Tibial artery (tissue), 4 donors: ENCODE data around the gene SAPCD2.
"Not testable (repeated sequence)": the region's sequence is repeated elsewhere in the genome, so short reads cannot be mapped to it uniquely, and the experiment has no call there.

Source experiments
- DNase-seq, 2 donors: peaks; one replicate each; pipeline ENCODE4 v3.0.0-alpha.2; 2019
- H3K27ac ChIP-seq, 2 donors: fragments of 200-600 bp; sonication (generic) in 1 of 2; 1 replicate in 1 of 2; 2 replicates in 1 of 2; pipeline ENCODE4 v1.5.1; 2018 to 2019; ENCODE audit warnings: mild to moderate bottlenecking in 1 of 2
- H3K27me3 ChIP-seq, 2 donors: fragments of 200-600 bp; sonication (generic) in 1 of 2; one replicate each; pipeline versions ENCODE4 v1.5.1 to v1.6.0; 2016 to 2019
- H3K36me3 ChIP-seq, 3 donors: fragments of 200-600 bp; sonication (generic) in 2 of 3; one replicate each; pipeline ENCODE4 v1.5.1; 2016 to 2019; ENCODE audit warnings: mild to moderate bottlenecking in 2 of 3
- H3K4me1 ChIP-seq, 4 donors: fragments of 200-600 bp; sonication (generic) in 2 of 4; 1 replicate in 3 of 4; 2 replicates in 1 of 4; pipeline ENCODE4 v1.5.1; 2016 to 2019
- H3K4me3 ChIP-seq, 2 donors: fragments of 200-600 bp; sonication (generic) in 1 of 2; 1 replicate in 1 of 2; 2 replicates in 1 of 2; pipeline ENCODE4 v1.5.1; 2018 to 2019; ENCODE audit warnings: mild to moderate bottlenecking in 2 of 2
- H3K9me3 ChIP-seq, 3 donors: fragments of 200-600 bp; sonication (generic) in 1 of 3; one replicate each; pipeline ENCODE4 v1.5.1; 2016 to 2019
- intact Hi-C: fragments of 100-400 bp; cut with DNase I; formaldehyde crosslinking; loops from one replicate; pipeline ENCODE4 v1.15.0; 2023; ENCODE audit warnings: low total_unique reads
- TF ChIP-seq, protein P1 (sequence below), 2 experiments: fragments of 200-600 bp in 1 of 2; fragments of 450-650 bp in 1 of 2; IDR thresholded peaks; one replicate each; pipeline ENCODE4 v1.5.1; 2017 to 2019; ENCODE audit warnings: antibody characterized with exemption in 2 of 2, mild to moderate bottlenecking in 1 of 2, moderate library complexity in 1 of 2

SAPCD2 gene, protein sequence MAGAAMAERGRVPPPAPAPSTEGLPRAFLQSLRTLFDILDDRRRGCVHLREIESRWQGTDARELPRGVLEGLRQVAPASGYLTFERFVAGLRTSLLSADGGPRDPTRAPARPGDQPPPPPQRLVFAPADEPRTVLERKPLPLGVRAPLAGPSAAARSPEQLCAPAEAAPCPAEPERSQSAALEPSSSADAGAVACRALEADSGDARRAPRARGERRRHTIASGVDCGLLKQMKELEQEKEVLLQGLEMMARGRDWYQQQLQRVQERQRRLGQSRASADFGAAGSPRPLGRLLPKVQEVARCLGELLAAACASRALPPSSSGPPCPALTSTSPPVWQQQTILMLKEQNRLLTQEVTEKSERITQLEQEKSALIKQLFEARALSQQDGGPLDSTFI

DNA sequence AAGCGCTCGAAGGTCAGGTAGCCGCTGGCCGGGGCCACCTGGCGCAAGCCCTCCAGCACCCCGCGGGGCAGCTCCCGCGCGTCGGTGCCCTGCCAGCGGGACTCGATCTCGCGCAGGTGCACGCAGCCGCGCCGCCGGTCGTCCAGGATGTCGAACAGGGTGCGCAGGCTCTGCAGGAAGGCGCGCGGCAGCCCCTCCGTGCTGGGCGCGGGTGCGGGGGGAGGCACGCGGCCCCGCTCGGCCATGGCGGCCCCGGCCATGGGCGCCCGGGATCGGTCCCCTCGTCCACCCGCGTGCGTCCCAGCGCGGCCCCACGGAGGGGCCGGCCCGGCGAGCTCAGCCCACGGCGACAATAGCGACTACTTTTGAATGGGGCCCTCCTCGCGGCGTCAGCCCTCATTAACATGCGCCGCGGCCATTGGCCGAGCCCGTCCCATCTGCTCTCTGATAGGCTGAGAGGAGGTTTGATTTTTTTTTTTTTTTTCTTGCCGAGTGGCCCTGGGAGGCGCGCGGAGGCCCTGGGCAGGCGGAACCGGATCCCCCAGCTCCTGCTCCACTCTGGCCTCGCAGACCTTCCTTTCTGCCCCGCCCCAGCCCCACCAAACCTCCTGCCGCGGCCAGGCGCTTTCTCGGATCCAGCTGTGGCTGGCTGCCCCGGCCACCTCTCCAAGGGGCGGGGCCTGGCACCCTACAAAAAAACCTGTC lies at the start of gene SAPCD2:
Gene SAPCD2 (minus strand): TSS at position 357 of the 705 bp plus-strand sequence. CDS start 97 bp downstream, at position 260.
- Histone ChIP-seq H3K9me3 (no peaks in the 10 kb centered on the region), H3K4me1 (peaks cover 0 to 26% (median 18%) of the 10 kb centered on the region in 4 donors), H3K4me3 (peak within 1 kb of the TSS; percentile 33 to 43), H3K27me3 (peaks cover 0 to 44% of the 10 kb centered on the region in 2 donors), H3K36me3 (no peaks in the 10 kb centered on the region), H3K27ac (peak within 1 kb of the TSS in 1 of 2 donors; percentile 38)
- intact Hi-C loops = no loop called here
- TF ChIP-seq, protein P1, sequence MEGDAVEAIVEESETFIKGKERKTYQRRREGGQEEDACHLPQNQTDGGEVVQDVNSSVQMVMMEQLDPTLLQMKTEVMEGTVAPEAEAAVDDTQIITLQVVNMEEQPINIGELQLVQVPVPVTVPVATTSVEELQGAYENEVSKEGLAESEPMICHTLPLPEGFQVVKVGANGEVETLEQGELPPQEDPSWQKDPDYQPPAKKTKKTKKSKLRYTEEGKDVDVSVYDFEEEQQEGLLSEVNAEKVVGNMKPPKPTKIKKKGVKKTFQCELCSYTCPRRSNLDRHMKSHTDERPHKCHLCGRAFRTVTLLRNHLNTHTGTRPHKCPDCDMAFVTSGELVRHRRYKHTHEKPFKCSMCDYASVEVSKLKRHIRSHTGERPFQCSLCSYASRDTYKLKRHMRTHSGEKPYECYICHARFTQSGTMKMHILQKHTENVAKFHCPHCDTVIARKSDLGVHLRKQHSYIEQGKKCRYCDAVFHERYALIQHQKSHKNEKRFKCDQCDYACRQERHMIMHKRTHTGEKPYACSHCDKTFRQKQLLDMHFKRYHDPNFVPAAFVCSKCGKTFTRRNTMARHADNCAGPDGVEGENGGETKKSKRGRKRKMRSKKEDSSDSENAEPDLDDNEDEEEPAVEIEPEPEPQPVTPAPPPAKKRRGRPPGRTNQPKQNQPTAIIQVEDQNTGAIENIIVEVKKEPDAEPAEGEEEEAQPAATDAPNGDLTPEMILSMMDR (IDR thresholded peaks at IDR 0.05) = no peak
- peak; percentile 84 to 87 for DNase-seq

DNA sequence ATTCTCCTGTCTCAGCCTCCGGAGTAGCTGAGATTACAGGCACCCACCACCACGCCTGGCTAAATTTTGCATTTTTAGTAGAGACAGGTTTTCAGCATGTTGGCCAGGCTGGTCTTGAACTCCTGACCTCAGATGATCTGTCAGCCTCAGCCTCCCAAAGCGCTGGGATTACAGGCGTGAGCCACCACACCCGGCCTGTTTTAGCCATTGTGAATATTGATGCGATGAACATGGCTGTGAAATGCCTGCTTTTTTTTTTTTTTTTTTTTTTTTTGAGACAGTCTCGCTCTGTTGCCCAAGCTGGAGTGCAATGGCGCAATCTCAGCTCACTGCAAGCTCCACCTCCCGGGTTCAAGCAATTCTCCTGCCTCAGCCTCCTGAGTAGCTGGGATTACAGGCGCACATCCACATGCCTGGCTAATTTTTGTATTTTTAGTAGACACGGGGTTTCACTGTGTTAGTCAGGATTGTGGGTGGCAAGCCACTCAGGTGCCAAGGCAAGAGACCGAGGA lies 47.8 kb upstream of the SAPCD2 start:
- H3K36me3 ChIP-seq, H3K9me3 ChIP-seq, intact Hi-C loops, H3K27ac ChIP-seq, H3K4me3 ChIP-seq, DNase-seq: not testable (repeated sequence)
- Histone ChIP-seq H3K4me1 (peaks cover 0 to 19% (median 13%) of the 10 kb centered on the region in 4 donors), H3K27me3 (peaks cover 0 to 28% of the 10 kb centered on the region in 2 donors)

DNA sequence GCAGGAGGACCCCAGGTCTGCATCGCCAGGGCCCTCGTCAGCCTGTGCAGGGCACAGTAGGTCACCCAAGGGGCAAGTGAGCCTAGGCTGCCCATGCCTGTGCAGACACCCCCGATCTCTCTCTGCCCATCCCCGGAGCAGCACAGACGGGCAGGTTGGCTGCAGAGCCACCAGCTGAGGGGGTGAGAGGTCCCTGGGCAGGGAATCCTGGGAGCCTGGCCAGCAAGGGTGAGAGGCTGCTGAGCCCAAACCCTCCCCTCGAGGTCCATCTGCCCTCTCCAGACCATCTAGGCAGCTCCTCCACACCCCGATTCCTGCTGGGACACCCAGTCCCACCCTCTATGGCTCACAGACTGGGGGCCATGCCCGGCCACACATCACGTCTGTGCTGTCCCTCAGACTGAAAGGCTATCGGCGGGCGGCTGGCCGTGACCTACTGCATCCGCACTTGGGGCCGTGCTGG lies 46.9 kb upstream of the SAPCD2 start:
- intact Hi-C loops = loop anchor here (1.0 kb wide), 1 partner anchor 14 kb away; no protein-coding TSS in a partner anchor
- Histone ChIP-seq H3K36me3 (peaks cover 0 to 11% (median 6%) of the 10 kb centered on the region in 3 donors), H3K9me3 (no peaks in the 10 kb centered on the region), H3K27ac (no peak overlapping the region), H3K4me1 (peaks cover 0 to 19% (median 13%) of the 10 kb centered on the region in 4 donors), H3K27me3 (peaks cover 0 to 36% of the 10 kb centered on the region in 2 donors), H3K4me3 (no peak overlapping the region)
- no peak for DNase-seq
- TF ChIP-seq, protein P1 (IDR thresholded peaks at IDR 0.05) = no peak

DNA sequence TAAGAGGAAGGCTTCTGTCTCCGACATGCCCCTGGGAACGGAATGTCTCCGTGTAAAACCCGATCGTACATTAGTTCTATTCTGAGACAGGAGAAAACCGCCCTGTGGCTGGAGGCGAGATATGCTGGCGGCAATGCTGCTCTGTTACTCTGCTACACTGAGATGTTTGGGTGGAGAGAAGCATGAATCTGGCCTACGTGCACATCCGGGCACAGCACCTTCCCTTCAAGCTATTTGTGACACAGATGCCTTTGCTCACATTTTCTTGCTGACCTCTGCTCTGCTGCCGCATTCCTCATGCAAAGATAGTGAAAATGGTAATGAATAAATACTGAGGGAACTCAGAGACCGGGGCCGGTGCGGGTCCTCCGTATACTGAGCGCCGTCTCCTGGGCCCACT lies 46.4 kb upstream of the SAPCD2 start:
- H3K36me3 ChIP-seq = peaks cover 0 to 17% (median 11%) of the 10 kb centered on the region in 3 donors
- no peak overlapping the region for H3K27ac ChIP-seq
- intact Hi-C loops = loop anchor here (1.0 kb wide), 1 partner anchor 15 kb away; no protein-coding TSS in a partner anchor
- DNase-seq = no peak
- peaks cover 0 to 40% of the 10 kb centered on the region in 2 donors for H3K27me3 ChIP-seq
- no peaks in the 10 kb centered on the region for H3K9me3 ChIP-seq
- H3K4me3 ChIP-seq = no peak overlapping the region
- peaks cover 0 to 19% (median 13%) of the 10 kb centered on the region in 4 donors for H3K4me1 ChIP-seq
- TF ChIP-seq, protein P1 (IDR thresholded peaks at IDR 0.05) = no peak

DNA sequence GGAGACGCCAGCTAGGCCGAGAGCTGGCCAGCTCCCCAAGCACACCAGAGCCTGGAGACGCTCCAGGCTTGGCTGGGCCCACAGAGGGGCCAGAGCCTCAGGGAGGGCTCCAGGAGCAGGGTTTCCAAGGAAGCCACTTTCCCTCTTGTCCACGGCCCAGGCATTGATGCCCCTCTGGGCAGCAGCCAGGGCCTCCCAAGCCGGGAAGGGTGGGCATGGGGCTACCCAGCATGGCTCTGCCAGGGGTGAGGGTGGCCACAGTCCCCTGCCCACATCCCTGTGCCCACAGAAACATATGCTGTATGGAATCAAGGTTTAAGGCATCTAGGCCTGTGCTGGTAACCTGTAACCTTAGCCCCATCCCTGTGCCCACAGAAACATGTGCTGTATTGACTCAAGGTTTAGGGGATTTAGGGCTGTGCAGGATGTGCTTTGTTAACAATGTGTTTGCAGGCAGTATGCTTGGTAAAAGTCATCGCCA lies 45.7 kb upstream of the SAPCD2 start:
- no peak for DNase-seq
- Histone ChIP-seq H3K9me3 (no peaks in the 10 kb centered on the region), H3K27ac (no peak overlapping the region), H3K27me3 (peaks cover 0 to 40% of the 10 kb centered on the region in 2 donors), H3K4me1 (peaks cover 0 to 19% (median 13%) of the 10 kb centered on the region in 4 donors), H3K4me3 (no peak overlapping the region), H3K36me3 (peaks cover 0 to 23% (median 13%) of the 10 kb centered on the region in 3 donors)
- intact Hi-C loops = no loop called here
- TF ChIP-seq, protein P1 (IDR thresholded peaks at IDR 0.05) = no peak
